Ovary (tissue), 9 donors: Measurements from ENCODE around the gene HIF1A. TPM values are rescaled to one million over a fixed set of nuclear protein-coding genes. Genes with fewer than 3 reads are reported as not detected.

Experiments used
- DNase-seq, 5 donors: peaks; one replicate each; pipeline ENCODE4 v3.0.0-alpha.2; 2019 to 2020
- H3K27ac ChIP-seq, 2 donors: fragments of 200-600 bp; one replicate each; pipeline versions ENCODE4 v1.5.1 to v1.8.0; 2019 to 2022
- H3K27me3 ChIP-seq: fragments of 200-600 bp; one replicate; pipeline ENCODE4 v1.8.0; 2022
- H3K36me3 ChIP-seq: fragments of 200-600 bp; sonication (generic); one replicate; pipeline ENCODE4 v1.5.1; 2019
- H3K4me1 ChIP-seq: one replicate; pipeline ENCODE4 v1.8.1; 2013; ENCODE audit warnings: mild to moderate bottlenecking, moderate library complexity; ENCODE audit not compliant: insufficient read depth
- H3K4me3 ChIP-seq: fragments of 200-600 bp; sonication (generic); one replicate; pipeline ENCODE4 v1.5.1; 2017
- H3K9me3 ChIP-seq, 2 donors: fragments of 200-600 bp in 1 of 2; sonication (generic) in 1 of 2; one replicate each; pipeline versions ENCODE4 v1.5.1 to v1.8.1; 2013 to 2019; ENCODE audit warnings: mild to moderate bottlenecking in 1 of 2, moderate library complexity in 1 of 2
- EP300 ChIP-seq: sonication (generic); formaldehyde crosslinking; IDR thresholded peaks from one replicate; pipeline ENCODE4 v1.6.1; 2017; ENCODE audit warnings: antibody characterized with exemption
- POLR2A ChIP-seq: fragments of 450-650 bp; IDR thresholded peaks from one replicate; pipeline ENCODE4 v1.6.1; 2017; ENCODE audit warnings: antibody characterized with exemption, mild to moderate bottlenecking, moderate library complexity
- WGBS, 3 donors: extraction: QIAGEN DNeasy Blood & Tissue Kit in 1 of 3; methylation state at CpG; one replicate each; pipeline versions ENCODE4 v1.1.5 to v1.1.7; 2013 to 2017; 5-methylcytosine and 5-hydroxymethylcytosine counted together
- intact Hi-C, 4 donors: fragments of 100-400 bp; cut with DNase I; formaldehyde crosslinking; loops; one replicate each; pipeline versions ENCODE4 v1.11.0 to v1.15.1; 2022 to 2023
- polyA plus RNA-seq, 2 donors: library from polyadenylated mRNA; stranded (reverse); fragments of 200-250 nt in 1 of 2; fragments of 350-450 nt in 1 of 2; fragmentation: Illumina TruSeq in 1 of 2; extraction: RNeasy Lipid Tissue Mini Kit (QIAGEN cat#74804) in 1 of 2; gene quantifications; one replicate each; pipeline ENCODE4 v1.2.3, GENCODE V29; 2013 to 2014
- total RNA-seq, 7 donors: library from RNA; depleted of rRNA in 2 of 7; stranded (reverse); fragments of >200 nt in 2 of 7; fragmentation: NEBNext Ultra II Directional in 3 of 7; extraction: Animal tissue kit (Norgen Biotek cat#: 25700) in 3 of 7; gene quantifications; one replicate each; pipeline versions ENCODE4 v1.1.0 to v1.2.4, GENCODE V29; 2016 to 2023
- TF ChIP-seq, protein P1 (sequence below), 3 donors: fragments of 450-650 bp in 2 of 3; fragments of 200-600 bp in 1 of 3; IDR thresholded peaks; one replicate each; pipeline versions ENCODE4 v1.5.1 to v1.8.0; 2016 to 2022; ENCODE audit warnings: antibody characterized with exemption in 3 of 3, mild to moderate bottlenecking in 1 of 3
- donor health status: DM: no; HTN: no; CAD: no; lungs with moderate emphysema.
- donor health status: DM: no; HTN: no; CAD: no.
- donor health status: Bipolar disorder and iron deficiency.
- donor health status: DM: yes; HTN: yes; CAD: no.
- donor health status: DM: no; HTN: no; CAD: no.
- donor health status: DM: yes; HTN: yes; CAD: no.

HIF1A gene
- total and polyA plus RNA-seq, 9 donors: 41.6 to 204 (median 116) TPM

DNA sequence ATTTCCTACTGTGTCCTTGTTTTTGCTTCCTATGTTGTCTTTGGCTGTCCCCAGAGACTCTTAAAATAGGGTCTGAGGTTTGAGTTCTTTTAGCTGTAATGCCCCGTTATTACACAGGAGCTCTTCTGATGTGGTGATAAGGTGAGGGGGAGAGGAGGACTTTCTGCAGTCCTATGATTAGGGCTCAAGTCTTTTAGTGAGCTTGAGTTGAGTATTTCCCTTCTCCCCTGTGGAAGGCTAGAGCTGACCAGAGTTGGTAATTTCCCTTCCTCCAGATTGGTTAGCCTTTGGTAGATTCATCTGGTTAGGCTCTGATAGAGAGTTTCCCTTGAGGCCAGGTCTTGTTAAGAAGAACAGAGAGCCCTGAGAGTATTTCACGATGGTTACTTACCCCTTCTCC is 4.3 kb upstream of the HIF1A start:
- Histone ChIP-seq H3K4me3 (no peak overlapping the region), H3K4me1 (no peaks in the 10 kb centered on the region), H3K9me3 (no peaks in the 10 kb centered on the region), H3K36me3 (no peaks in the 10 kb centered on the region), H3K27me3 (no peaks in the 10 kb centered on the region), H3K27ac (no peak overlapping the region)
- intact Hi-C loops: loop anchor here in 1 of 4 donors (10.0 kb wide), 1 partner anchor 216 kb away; no protein-coding TSS in a partner anchor
- no peak for TF ChIP-seq POLR2A
- TF ChIP-seq EP300: no peak
- TF ChIP-seq, protein P1, sequence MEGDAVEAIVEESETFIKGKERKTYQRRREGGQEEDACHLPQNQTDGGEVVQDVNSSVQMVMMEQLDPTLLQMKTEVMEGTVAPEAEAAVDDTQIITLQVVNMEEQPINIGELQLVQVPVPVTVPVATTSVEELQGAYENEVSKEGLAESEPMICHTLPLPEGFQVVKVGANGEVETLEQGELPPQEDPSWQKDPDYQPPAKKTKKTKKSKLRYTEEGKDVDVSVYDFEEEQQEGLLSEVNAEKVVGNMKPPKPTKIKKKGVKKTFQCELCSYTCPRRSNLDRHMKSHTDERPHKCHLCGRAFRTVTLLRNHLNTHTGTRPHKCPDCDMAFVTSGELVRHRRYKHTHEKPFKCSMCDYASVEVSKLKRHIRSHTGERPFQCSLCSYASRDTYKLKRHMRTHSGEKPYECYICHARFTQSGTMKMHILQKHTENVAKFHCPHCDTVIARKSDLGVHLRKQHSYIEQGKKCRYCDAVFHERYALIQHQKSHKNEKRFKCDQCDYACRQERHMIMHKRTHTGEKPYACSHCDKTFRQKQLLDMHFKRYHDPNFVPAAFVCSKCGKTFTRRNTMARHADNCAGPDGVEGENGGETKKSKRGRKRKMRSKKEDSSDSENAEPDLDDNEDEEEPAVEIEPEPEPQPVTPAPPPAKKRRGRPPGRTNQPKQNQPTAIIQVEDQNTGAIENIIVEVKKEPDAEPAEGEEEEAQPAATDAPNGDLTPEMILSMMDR (IDR thresholded peaks at IDR 0.05): no peak
- DNase-seq: no peak
- 58 to 62% (median 61%) methylated on average over 2 of the region's 2 CpGs for WGBS, 3 donors

DNA sequence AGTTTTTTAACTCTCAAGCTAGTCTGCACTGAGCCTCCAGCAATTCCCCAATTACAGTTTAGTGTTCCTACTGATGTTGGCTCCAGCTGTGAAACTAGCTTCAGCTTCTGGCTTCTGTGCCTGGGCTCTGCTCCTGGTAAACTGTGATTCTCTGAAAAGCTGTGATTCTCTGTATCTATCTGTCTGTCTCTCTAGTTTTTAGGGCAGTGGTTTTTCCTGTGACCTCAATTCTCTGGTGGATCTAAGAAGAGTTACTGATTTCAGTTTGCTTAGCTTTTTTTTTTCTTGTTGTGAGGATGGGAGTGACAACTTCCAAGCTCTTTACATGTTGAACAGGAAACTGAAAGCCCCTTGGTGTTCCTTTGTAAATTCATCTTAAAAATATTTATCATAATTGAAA is 3.8 kb upstream of the HIF1A start:
- intact Hi-C loops: loop anchor here in 1 of 4 donors (10.0 kb wide), 1 partner anchor 217 kb away; no protein-coding TSS in a partner anchor

DNA sequence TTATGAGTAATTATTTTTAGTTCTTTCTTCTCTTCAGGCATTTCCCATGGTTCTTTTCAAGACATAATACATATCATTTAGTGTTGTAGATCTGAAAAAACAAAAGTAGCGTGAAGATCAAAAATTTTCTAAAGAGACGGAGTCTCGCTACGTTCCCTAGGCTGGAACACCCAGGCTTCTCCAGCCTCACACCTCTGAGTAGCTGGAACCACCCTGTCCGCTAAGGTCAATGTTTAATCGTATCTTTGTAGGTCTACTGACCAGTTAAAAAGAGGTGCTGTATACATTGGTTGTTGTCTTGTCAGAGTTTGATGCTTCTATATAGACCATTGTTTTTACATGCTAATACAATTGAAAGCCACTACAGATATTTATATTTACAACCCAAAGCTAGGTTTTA is 1.3 kb upstream of the HIF1A start:
- no peak for DNase-seq
- 95 to 96% (median 95%) methylated on average over 6 of the region's 6 CpGs for WGBS, 3 donors
- Histone ChIP-seq H3K27ac (no peak overlapping the region), H3K4me1 (peaks cover 2% of the 10 kb centered on the region), H3K4me3 (no peak overlapping the region), H3K27me3 (no peaks in the 10 kb centered on the region), H3K9me3 (no peaks in the 10 kb centered on the region), H3K36me3 (no peaks in the 10 kb centered on the region)
- intact Hi-C loops: loop anchor here in 1 of 4 donors (10.0 kb wide), 1 partner anchor 219 kb away; no protein-coding TSS in a partner anchor
- TF ChIP-seq, protein P1 (IDR thresholded peaks at IDR 0.05): no peak
- TF ChIP-seq EP300: no peak
- TF ChIP-seq POLR2A: no peak

More for the DNA sequence above, 3.8 kb upstream of the HIF1A start:
- no peak overlapping the region for H3K27ac ChIP-seq
- TF ChIP-seq POLR2A (no peak), EP300 (no peak)
- TF ChIP-seq, protein P1 (IDR thresholded peaks at IDR 0.05): no peak
- H3K4me3 ChIP-seq: no peak overlapping the region
- H3K27me3 ChIP-seq: no peaks in the 10 kb centered on the region
- no peaks in the 10 kb centered on the region for H3K9me3 ChIP-seq
- DNase-seq: no peak
- no peaks in the 10 kb centered on the region for H3K36me3 ChIP-seq
- H3K4me1 ChIP-seq: no peaks in the 10 kb centered on the region

DNA sequence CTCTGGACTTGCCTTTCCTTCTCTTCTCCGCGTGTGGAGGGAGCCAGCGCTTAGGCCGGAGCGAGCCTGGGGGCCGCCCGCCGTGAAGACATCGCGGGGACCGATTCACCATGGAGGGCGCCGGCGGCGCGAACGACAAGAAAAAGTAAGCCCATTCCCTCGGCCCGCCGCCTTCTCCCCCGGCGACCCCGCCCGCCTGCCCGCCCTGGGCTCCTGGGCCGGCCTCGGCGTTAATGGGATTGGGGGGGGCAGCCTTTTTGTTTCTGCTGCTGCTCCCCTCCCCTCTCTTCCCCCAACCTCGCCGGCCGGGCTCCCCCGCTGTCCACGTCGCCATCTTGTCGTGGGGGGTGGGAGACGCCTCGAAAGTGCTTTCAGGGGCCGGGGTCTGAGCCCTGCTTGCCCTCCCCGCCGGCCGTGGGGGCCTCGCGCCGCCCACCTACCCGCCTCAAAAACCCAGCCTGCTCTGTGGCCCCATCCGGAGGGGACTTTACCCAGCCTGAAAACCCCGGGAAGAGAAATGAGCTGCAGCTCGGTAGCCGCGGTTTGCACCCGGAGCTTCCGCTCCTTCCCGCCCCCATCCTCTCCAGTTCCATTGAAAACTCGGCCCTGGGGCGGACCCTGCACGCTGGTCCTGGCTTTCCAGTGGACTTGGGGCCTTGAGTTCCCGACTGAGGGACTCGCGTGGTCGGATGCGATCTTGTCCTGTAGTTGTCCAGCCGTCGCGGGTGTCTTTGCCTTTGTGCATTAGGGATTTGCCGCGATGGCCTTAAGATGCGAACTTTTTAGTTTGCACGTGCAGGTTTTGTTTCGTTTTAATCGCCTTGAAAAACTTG is 598 bp downstream of the HIF1A start:
- peaks cover 3% of the 10 kb centered on the region for H3K4me1 ChIP-seq
- intact Hi-C loops: loop anchor here in 1 of 4 donors (10.0 kb wide), 1 partner anchor 221 kb away; no protein-coding TSS in a partner anchor
- H3K4me3 ChIP-seq: peak overlapping the region; percentile 96
- H3K9me3 ChIP-seq: no peaks in the 10 kb centered on the region
- TF ChIP-seq EP300: no peak
- peak; percentile 10 for TF ChIP-seq POLR2A
- TF ChIP-seq, protein P1 (IDR thresholded peaks at IDR 0.05): peak in 1 of 3 donors; percentile 6
- no peaks in the 10 kb centered on the region for H3K27me3 ChIP-seq
- peak overlapping the region; percentile 83 to 95 for H3K27ac ChIP-seq
- 0 to 1% (median 0%) methylated on average over 60 to 70 of the region's 70 CpGs for WGBS, 3 donors
- no peaks in the 10 kb centered on the region for H3K36me3 ChIP-seq
- peak; percentile 42 to 71 (median 64) for DNase-seq
